Measurements from ENCODE around the gene PLK3. TPM values are rescaled to one million over a fixed set of nuclear protein-coding genes. Genes with fewer than 3 reads are reported as not detected.

The PLK3 gene
- total and polyA plus RNA-seq, 9 of the 15 experiments (the other 6 are each of a cell fraction or from before 2014, with no cell fraction given) = 0.52 to 22.7 (median 11.0) TPM

- in situ Hi-C loops (cut with MboI) (loop anchor here (5.0 kb wide), 1 partner anchor 176 kb away; the partner anchor contains the start of genes HECTD3 and UROD), intact Hi-C loops (cut with micrococcal nuclease) (loop anchor here (1.0 to 10.0 kb wide), 3 partner anchors 177 to 464 kb away; partner anchors contain the start of gene UROD)
- no peaks in the 10 kb centered on the region for H3K9me1 ChIP-seq (ENCODE audit: control insufficient read depth, insufficient read depth, low read length)
- H2AFZ ChIP-seq (ENCODE audit: low read depth, low read length) = no peak overlapping the region
- 62% methylated on average over 23 of the region's 23 CpGs for WGBS (ENCODE audit: insufficient coverage, low coverage, missing lambda C conversion rate)
- H3K9ac ChIP-seq (ENCODE audit: insufficient read depth in 1 of 2, low read depth in 2 of 2, low read length in 2 of 2) = no peak overlapping the region; a peak in 1 of 4 replicates
- FAIRE-seq = peak; percentile 97
- no peak overlapping the region for H3K4me2 ChIP-seq (ENCODE audit: insufficient read depth, low read length)
- H3K36me3 ChIP-seq (ENCODE audit: control insufficient read depth, insufficient read depth, low read length) = no peaks in the 10 kb centered on the region
- H3K27ac ChIP-seq (ENCODE audit: extremely low read depth, low read depth, low read length) = no peak overlapping the region
- peak; percentile 87 for ATAC-seq
- no TSS peak for BruUV-seq (replicated peaks)
- H3K27me3 ChIP-seq (ENCODE audit: control insufficient read depth in 2 of 2, insufficient read depth in 2 of 2, low read length in 2 of 2) = no peaks in the 10 kb centered on the region
- peak; percentile 75 to 93 (median 81) for DNase-seq (ENCODE audit: extremely low read depth in 1 of 4, low spot score in 3 of 4)
- ChIA-PET CTCF (ENCODE audit: low intra/inter-chr PET ratio) (interaction anchor here (0.6 to 1.6 kb wide), 3 partner anchors 94 to 464 kb away, joined by 3 to 9 read pairs (median 5); no protein-coding TSS in a partner anchor), POLR2A (interaction anchor here (0.6 to 11.1 kb wide), 3 partner anchors 15 to 114 kb away, joined by 4 to 217 read pairs (median 4); no protein-coding TSS in a partner anchor)
- no peaks in the 10 kb centered on the region for H3K79me2 ChIP-seq (ENCODE audit: control insufficient read depth, insufficient read depth, low read length)
- no peak overlapping the region for H3K4me3 ChIP-seq
- no peaks in the 10 kb centered on the region for H4K20me1 ChIP-seq (replicated peaks; ENCODE audit: control insufficient read depth, insufficient read depth, low read length)
- H3K4me1 ChIP-seq (replicated peaks in 1 of 2; ENCODE audit: control insufficient read depth in 2 of 2, insufficient read depth in 2 of 2, low read length in 2 of 2) = peaks cover 30 to 36% of the 10 kb centered on the region in 2 experiments
- no peaks in the 10 kb centered on the region for H3K9me3 ChIP-seq (replicated peaks; ENCODE audit: control insufficient read depth, insufficient read depth, low read depth, low read length)
- TF ChIP-seq ARID3B (CRISPR knock-in tag; IDR thresholded peaks at IDR 0.05; ENCODE audit: borderline replicate concordance) (0 out of 2 replicates have a peak, but pooled peaks have one; percentile 48), NFIC (IDR thresholded peaks at IDR 0.05) (0 out of 2 replicates have a peak, but pooled peaks have one; percentile 18), SRSF3 (IDR thresholded peaks at IDR 0.05; ENCODE audit: insufficient read depth, low read length) (no peak), PRMT5 (CRISPR knock-in tag; IDR thresholded peaks at IDR 0.05) (no peak), KDM2B (CRISPR knock-in tag; IDR thresholded peaks at IDR 0.05) (no peak), HDAC2 (IDR thresholded peaks at IDR 0.05) (peak; percentile 86), KLF10 (CRISPR knock-in tag; IDR thresholded peaks at IDR 0.05) (no peak), ATF1 (CRISPR knock-in tag; IDR thresholded peaks at IDR 0.05) (no peak), ATF1 (tag; IDR thresholded peaks at IDR 0.05) (peak; percentile 45; the same call in 1 of the 2 replicates), CBX3 (IDR thresholded peaks at IDR 0.05; ENCODE audit: borderline replicate concordance in 1 of 2, low read length in 2 of 2) (no peak; a peak in 1 of 3 replicates), TEAD1 (CRISPR knock-in tag; IDR thresholded peaks at IDR 0.05) (0 out of 4 replicates have a peak, but pooled peaks of 1 of the 2 experiments have one; percentile 36), MEIS2 (IDR thresholded peaks at IDR 0.05; ENCODE audit: partially characterized antibody) (peak; percentile 98), ZNF699 (CRISPR knock-in tag; IDR thresholded peaks at IDR 0.05; ENCODE audit: insufficient replicate concordance) (no peak), ILF3 (IDR thresholded peaks at IDR 0.05; ENCODE audit: borderline replicate concordance) (no peak), GTF2A2 (tag; IDR thresholded peaks at IDR 0.05) (no peak), PKNOX1 (IDR thresholded peaks at IDR 0.05) (peak; percentile 66), HDAC1 (IDR thresholded peaks at IDR 0.05) (peak in 1 of 2 experiments; percentile 82; a peak in 2 of 4 replicates), GATAD2A (IDR thresholded peaks at IDR 0.05) (no peak), FOSL1 (tag; conservative IDR thresholded peaks at IDR 0.05) (peak; percentile 57)
These were observed 35.8 kb downstream of the PLK3 start for GRCh38 chr1:44835738-44836675.
